ENCODE measurements around the gene PEG3.

GRCh38 chr19:56856822-56857221, 16.3 kb upstream of the PEG3 start:
- TF ChIP-seq CTCF (IDR thresholded peaks at IDR 0.05) (no peak), POLR2A (IDR thresholded peaks at IDR 0.05) (no peak)

All from testis (tissue), 2 donors.